ENCODE results near the gene SGCA. TPM values are rescaled to one million over a fixed set of nuclear protein-coding genes. Genes with fewer than 3 reads are reported as not detected.

The SGCA gene
- total and polyA plus RNA-seq, 2 of the 13 experiments (the other 11 are each of a cell fraction or from before 2014, with no cell fraction given) = not detected

- TF ChIP-seq, protein P1, sequence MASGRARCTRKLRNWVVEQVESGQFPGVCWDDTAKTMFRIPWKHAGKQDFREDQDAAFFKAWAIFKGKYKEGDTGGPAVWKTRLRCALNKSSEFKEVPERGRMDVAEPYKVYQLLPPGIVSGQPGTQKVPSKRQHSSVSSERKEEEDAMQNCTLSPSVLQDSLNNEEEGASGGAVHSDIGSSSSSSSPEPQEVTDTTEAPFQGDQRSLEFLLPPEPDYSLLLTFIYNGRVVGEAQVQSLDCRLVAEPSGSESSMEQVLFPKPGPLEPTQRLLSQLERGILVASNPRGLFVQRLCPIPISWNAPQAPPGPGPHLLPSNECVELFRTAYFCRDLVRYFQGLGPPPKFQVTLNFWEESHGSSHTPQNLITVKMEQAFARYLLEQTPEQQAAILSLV (CRISPR knock-in tag; IDR thresholded peaks at IDR 0.05; ENCODE audit: borderline replicate concordance) = 0 out of 2 replicates have a peak, but pooled peaks have one; percentile 6
- TF ChIP-seq TEF (CRISPR knock-in tag; IDR thresholded peaks at IDR 0.05) (no peak), GATAD2A (CRISPR knock-in tag; IDR thresholded peaks at IDR 0.05) (no peak), POLR2A (IDR thresholded peaks at IDR 0.05; ENCODE audit: insufficient read depth in 1 of 2, low read depth in 2 of 2, low read length in 2 of 2) (peak in 1 of 2 experiments; percentile 15; a peak in 1 of 4 replicates), POGZ (CRISPR knock-in tag; IDR thresholded peaks at IDR 0.05) (no peak), ZNF292 (CRISPR knock-in tag; IDR thresholded peaks at IDR 0.05; ENCODE audit: borderline replicate concordance, low read depth) (no peak), TBX2 (CRISPR knock-in tag; IDR thresholded peaks at IDR 0.05; ENCODE audit: borderline replicate concordance) (peak; percentile 7; the same call in 1 of the 2 replicates), ZNF670 (CRISPR knock-in tag; IDR thresholded peaks at IDR 0.05; ENCODE audit: borderline replicate concordance) (0 out of 2 replicates have a peak, but pooled peaks have one; percentile 49)
These were observed 17.3 kb upstream of the SGCA start (continued) for GRCh38 chr17:50148226-50149090.

GRCh38 chr17:50149091-50149416, 16.8 kb upstream of the SGCA start:
- Histone ChIP-seq H3K9ac (ENCODE audit: insufficient read depth, low read depth, low read length) (peak overlapping the region; percentile 83), H3K4me1 (ENCODE audit: insufficient read depth, low read length) (peaks cover 57% of the 10 kb centered on the region), H3K4me2 (ENCODE audit: low read depth, low read length) (peak overlapping the region; percentile 100), H3K27ac (ENCODE audit: extremely low read length, insufficient read depth, low read length) (peak overlapping the region; percentile 95), H3K27me3 (ENCODE audit: control insufficient read depth in 1 of 2, insufficient read depth in 2 of 2, low read length in 2 of 2) (no peaks in the 10 kb centered on the region; a peak in 2 of 5 replicates), H2AFZ (ENCODE audit: low read length) (no peak overlapping the region), H3K4me3 (replicated peaks in 1 of 3; ENCODE audit: insufficient read depth in 1 of 3, low read depth in 2 of 3, low read length in 3 of 3) (peak overlapping the region; percentile 70 to 86 (median 84)), H4K20me1 (ENCODE audit: insufficient read depth, low read length) (peaks cover 11% of the 10 kb centered on the region; the same call in 1 of the 2 replicates), H3K79me2 (ENCODE audit: insufficient read depth, low read length) (peaks cover 25% of the 10 kb centered on the region), H3K9me3 (ENCODE audit: low read length) (no peaks in the 10 kb centered on the region), H3K36me3 (replicated peaks in 1 of 2; ENCODE audit: control insufficient read depth in 1 of 2, insufficient read depth in 2 of 2, low read length in 2 of 2) (peaks cover 11 to 15% of the 10 kb centered on the region in 2 experiments)
- ChIA-PET POLR2A (interaction anchor here (1.3 to 3.0 kb wide), 3 partner anchors 29 to 55 kb away, joined by 4 to 10 read pairs (median 8); partner anchors contain the start of gene PDK2), CTCF (ENCODE audit: low intra/inter-chr PET ratio, low total read pairs) (interaction anchor here (1.5 kb wide), 1 partner anchor 55 kb away, joined by 3 read pairs; no protein-coding TSS in a partner anchor)
- DNase-seq (ENCODE audit: low spot score) = no peak
- no peak for ATAC-seq
- in situ Hi-C loops (cut with HindIII; ENCODE audit: extremely low pct_ligation_motif_present, low pct_unique_long_range_greater_than_20kb) = no loop called here
- no peak for FAIRE-seq
- BruUV-seq (replicated peaks) = no TSS peak
- WGBS (ENCODE audit: low lambda C conversion rate) = 5% methylated on average over 28 of the region's 30 CpGs
- intact Hi-C loops (cut with micrococcal nuclease; ENCODE audit: unreplicated experiment) = no loop called here
- TF ChIP-seq ZNF75D (CRISPR knock-in tag; IDR thresholded peaks at IDR 0.05; ENCODE audit: borderline replicate concordance) = no peak
- TF ChIP-seq, protein P2, sequence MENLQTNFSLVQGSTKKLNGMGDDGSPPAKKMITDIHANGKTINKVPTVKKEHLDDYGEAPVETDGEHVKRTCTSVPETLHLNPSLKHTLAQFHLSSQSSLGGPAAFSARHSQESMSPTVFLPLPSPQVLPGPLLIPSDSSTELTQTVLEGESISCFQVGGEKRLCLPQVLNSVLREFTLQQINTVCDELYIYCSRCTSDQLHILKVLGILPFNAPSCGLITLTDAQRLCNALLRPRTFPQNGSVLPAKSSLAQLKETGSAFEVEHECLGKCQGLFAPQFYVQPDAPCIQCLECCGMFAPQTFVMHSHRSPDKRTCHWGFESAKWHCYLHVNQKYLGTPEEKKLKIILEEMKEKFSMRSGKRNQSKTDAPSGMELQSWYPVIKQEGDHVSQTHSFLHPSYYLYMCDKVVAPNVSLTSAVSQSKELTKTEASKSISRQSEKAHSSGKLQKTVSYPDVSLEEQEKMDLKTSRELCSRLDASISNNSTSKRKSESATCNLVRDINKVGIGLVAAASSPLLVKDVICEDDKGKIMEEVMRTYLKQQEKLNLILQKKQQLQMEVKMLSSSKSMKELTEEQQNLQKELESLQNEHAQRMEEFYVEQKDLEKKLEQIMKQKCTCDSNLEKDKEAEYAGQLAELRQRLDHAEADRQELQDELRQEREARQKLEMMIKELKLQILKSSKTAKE (CRISPR knock-in tag; IDR thresholded peaks at IDR 0.05; ENCODE audit: borderline replicate concordance) = no peak
- TF ChIP-seq, protein P3, sequence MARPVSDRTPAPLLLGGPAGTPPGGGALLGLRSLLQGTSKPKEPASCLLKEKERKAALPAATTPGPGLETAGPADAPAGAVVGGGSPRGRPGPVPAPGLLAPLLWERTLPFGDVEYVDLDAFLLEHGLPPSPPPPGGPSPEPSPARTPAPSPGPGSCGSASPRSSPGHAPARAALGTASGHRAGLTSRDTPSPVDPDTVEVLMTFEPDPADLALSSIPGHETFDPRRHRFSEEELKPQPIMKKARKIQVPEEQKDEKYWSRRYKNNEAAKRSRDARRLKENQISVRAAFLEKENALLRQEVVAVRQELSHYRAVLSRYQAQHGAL (CRISPR knock-in tag; IDR thresholded peaks at IDR 0.05; ENCODE audit: not compliant biosample characterization) = no peak
- TF ChIP-seq ZNF788 (CRISPR knock-in tag; IDR thresholded peaks at IDR 0.05; ENCODE audit: borderline replicate concordance) = 0 out of 2 replicates have a peak, but pooled peaks have one; percentile 19
- TF ChIP-seq CBFB (CRISPR knock-in tag; IDR thresholded peaks at IDR 0.05) = no peak
- TF ChIP-seq DRAP1 (CRISPR knock-in tag; IDR thresholded peaks at IDR 0.05) = no peak
- no peak for TF ChIP-seq ZNF224 (CRISPR knock-in tag; IDR thresholded peaks at IDR 0.05)
- TF ChIP-seq TAF15 (IDR thresholded peaks at IDR 0.05; ENCODE audit: low read depth, low read length, poor library complexity, severe bottlenecking) = peak; percentile 0
- TF ChIP-seq ZNF282 (IDR thresholded peaks at IDR 0.05; ENCODE audit: partially characterized antibody) = no peak
